Breast epithelium (tissue), 4 donors: ENCODE measurements around the gene BEAN1. TPM values are rescaled to one million over a fixed set of nuclear protein-coding genes. Genes with fewer than 3 reads are reported as not detected.

Experiments used
- DNase-seq, 2 donors: peaks; one replicate each; pipeline ENCODE4 v3.0.0-alpha.2; 2019; ENCODE audit warnings: low spot score in 2 of 2
- H3K27ac ChIP-seq, 2 donors: fragments of 200-600 bp; sonication (generic) in 1 of 2; one replicate each; pipeline ENCODE4 v1.5.1; 2016 to 2019; ENCODE audit warnings: mild to moderate bottlenecking in 1 of 2
- H3K27me3 ChIP-seq, 2 donors: fragments of 200-600 bp; sonication (generic) in 1 of 2; one replicate each; pipeline versions ENCODE4 v1.5.1 to v1.6.0; 2017 to 2019; ENCODE audit warnings: control low read depth in 1 of 2, mild to moderate bottlenecking in 1 of 2
- H3K36me3 ChIP-seq: fragments of 200-600 bp; one replicate; pipeline ENCODE4 v1.5.1; 2019
- H3K4me1 ChIP-seq, 2 donors: fragments of 200-600 bp; sonication (generic); one replicate each; pipeline ENCODE4 v1.5.1; 2016 to 2019; ENCODE audit warnings: control low read depth in 1 of 2
- H3K4me3 ChIP-seq, 3 donors: fragments of 200-600 bp; sonication (generic); 1 replicate in 2 of 3; 2 replicates in 1 of 3; pipeline ENCODE4 v1.5.1; 2016 to 2019; ENCODE audit warnings: mild to moderate bottlenecking in 3 of 3, moderate library complexity in 2 of 3
- H3K9me3 ChIP-seq, 2 donors: fragments of 200-600 bp; sonication (generic) in 1 of 2; one replicate each; pipeline ENCODE4 v1.5.1; 2016 to 2019; ENCODE audit warnings: control low read depth in 1 of 2
- POLR2A ChIP-seq: fragments of 450-650 bp; IDR thresholded peaks from one replicate; pipeline ENCODE4 v1.6.1; 2016; ENCODE audit warnings: antibody characterized with exemption, mild to moderate bottlenecking, moderate library complexity
- POLR2AphosphoS5 ChIP-seq, 3 donors: sonication (generic); formaldehyde crosslinking; IDR thresholded peaks; one replicate each; pipeline ENCODE4 v1.6.1; 2017; ENCODE audit warnings: antibody characterized with exemption in 3 of 3
- intact Hi-C: fragments of 100-400 bp; cut with DNase I; formaldehyde crosslinking; loops from one replicate; pipeline ENCODE4 v1.15.1; 2023; ENCODE audit warnings: low total_unique reads
- total RNA-seq, 3 donors: library from RNA; depleted of rRNA; stranded (reverse); fragments of >200 nt; gene quantifications; one replicate each; pipeline ENCODE4 v1.1.0, GENCODE V29; 2016
- TF ChIP-seq, protein P1 (sequence below), 3 donors: fragments of 450-650 bp; IDR thresholded peaks; one replicate each; pipeline ENCODE4 v1.5.1; 2016 to 2017; ENCODE audit warnings: antibody characterized with exemption in 3 of 3, mild to moderate bottlenecking in 3 of 3, moderate library complexity in 3 of 3

Gene BEAN1
- total RNA-seq, 3 donors from 2014 or later: 0.16 to 3.5 TPM; not detected in 1

DNA sequence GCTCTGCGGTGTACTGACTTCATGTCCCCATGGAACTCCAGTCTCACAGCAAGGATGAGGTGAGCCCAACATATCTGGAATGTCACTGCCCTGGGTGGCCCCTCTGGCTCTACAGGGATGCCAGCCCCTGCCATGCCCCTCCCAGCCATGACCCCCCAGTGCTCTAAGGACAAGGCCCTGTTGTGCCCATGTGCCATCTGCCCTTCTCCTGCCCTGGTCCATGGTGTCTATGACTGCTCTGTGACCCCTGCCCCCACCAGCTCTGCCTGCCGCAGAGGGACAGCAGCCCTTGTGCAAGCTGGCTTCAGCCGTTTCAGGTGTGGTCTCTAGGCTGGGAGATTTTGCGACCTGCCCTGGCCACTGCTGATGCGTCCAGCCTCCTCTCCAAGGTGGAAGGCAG lies 82.5 kb downstream of the BEAN1 start:
- no peaks in the 10 kb centered on the region for H3K36me3 ChIP-seq
- H3K9me3 ChIP-seq: no peaks in the 10 kb centered on the region
- H3K27me3 ChIP-seq: no peaks in the 10 kb centered on the region
- H3K4me3 ChIP-seq: no peak overlapping the region
- H3K27ac ChIP-seq: peak overlapping the region; percentile 36 to 73
- TF ChIP-seq POLR2A (no peak), POLR2AphosphoS5 (IDR thresholded peaks at IDR 0.05) (no peak)
- TF ChIP-seq, protein P1, sequence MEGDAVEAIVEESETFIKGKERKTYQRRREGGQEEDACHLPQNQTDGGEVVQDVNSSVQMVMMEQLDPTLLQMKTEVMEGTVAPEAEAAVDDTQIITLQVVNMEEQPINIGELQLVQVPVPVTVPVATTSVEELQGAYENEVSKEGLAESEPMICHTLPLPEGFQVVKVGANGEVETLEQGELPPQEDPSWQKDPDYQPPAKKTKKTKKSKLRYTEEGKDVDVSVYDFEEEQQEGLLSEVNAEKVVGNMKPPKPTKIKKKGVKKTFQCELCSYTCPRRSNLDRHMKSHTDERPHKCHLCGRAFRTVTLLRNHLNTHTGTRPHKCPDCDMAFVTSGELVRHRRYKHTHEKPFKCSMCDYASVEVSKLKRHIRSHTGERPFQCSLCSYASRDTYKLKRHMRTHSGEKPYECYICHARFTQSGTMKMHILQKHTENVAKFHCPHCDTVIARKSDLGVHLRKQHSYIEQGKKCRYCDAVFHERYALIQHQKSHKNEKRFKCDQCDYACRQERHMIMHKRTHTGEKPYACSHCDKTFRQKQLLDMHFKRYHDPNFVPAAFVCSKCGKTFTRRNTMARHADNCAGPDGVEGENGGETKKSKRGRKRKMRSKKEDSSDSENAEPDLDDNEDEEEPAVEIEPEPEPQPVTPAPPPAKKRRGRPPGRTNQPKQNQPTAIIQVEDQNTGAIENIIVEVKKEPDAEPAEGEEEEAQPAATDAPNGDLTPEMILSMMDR (IDR thresholded peaks at IDR 0.05): no peak
- peaks cover 15 to 30% of the 10 kb centered on the region in 2 donors for H3K4me1 ChIP-seq
- peak in 1 of 2 donors; percentile 47 for DNase-seq
- intact Hi-C loops: no loop called here

DNA sequence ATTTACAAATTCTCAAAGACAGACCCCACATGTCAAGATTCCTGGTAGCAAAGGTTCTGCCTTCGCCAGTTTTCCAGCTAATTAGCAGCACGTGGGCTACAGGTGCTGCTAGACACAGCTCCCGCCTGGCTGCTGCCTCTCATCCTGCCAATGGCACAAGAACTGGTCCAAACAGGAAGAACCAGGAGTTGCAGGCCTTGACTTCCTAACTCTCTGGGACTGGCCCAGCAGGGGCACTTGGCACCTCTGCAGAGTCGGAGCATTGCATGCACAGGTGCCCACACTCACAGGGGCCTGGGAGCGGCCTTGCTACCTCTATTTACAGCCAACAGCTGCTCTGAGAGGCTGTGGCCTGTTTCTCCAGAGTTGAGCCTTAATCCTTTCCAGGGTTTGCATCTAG lies 83.2 kb downstream of the BEAN1 start:
- Histone ChIP-seq H3K36me3 (no peaks in the 10 kb centered on the region), H3K9me3 (no peaks in the 10 kb centered on the region), H3K4me1 (peaks cover 15 to 30% of the 10 kb centered on the region in 2 donors), H3K4me3 (no peak overlapping the region), H3K27me3 (no peaks in the 10 kb centered on the region), H3K27ac (peak overlapping the region; percentile 86 to 88)
- peak in 1 of 2 donors; percentile 48 for DNase-seq
- intact Hi-C loops: no loop called here
- TF ChIP-seq POLR2A (no peak), POLR2AphosphoS5 (IDR thresholded peaks at IDR 0.05) (peak in 1 of 3 donors; percentile 13)
- TF ChIP-seq, protein P1 (IDR thresholded peaks at IDR 0.05): no peak

DNA sequence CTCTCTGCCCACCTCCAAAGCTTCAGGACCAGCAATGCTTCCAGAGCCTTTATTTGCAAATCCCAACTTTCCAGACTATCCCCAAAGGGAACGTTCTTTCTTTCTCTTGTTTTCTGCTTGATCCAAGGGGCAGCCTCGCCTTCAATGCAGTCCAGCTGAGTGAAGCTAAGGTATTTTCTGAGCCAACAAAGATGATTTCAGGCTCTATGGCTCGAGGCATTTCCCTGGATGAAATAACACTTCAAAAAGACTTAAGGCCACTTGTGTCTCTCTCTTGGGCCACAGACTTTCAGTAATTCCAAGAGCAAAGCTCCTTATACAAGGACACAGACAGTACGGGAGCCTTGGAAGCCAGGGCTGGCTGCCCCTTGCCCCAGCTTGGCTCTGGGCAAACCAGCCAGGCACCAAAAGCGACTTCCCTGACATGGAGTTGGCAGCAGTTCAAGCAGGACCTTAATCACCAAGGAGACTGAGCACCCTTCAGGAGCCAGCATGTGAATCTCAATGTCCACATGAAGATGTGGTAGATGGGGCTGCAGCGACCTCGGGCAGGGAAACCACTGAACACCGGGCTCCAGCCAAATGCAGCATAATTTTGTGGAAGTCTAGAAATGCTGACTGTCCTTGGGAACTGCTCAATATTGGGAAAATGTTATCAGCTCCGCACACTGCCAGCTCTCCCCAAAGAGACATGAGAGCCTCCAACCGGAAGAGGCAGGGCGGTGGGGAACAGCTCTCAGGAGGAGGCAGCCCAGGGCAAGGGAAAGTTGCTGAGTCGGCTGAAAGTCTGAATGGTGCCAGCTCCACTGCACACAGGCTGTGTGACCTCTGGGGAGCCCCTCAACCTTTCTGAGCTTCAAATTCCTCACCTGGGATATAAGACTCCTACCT lies 83.9 kb downstream of the BEAN1 start:
- DNase-seq: peak in 1 of 2 donors; percentile 51
- TF ChIP-seq POLR2A: no peak
- TF ChIP-seq POLR2AphosphoS5 (IDR thresholded peaks at IDR 0.05): no peak
- TF ChIP-seq, protein P1 (IDR thresholded peaks at IDR 0.05): no peak
- H3K27ac ChIP-seq: peak overlapping the region; percentile 86 to 88
- H3K36me3 ChIP-seq: no peaks in the 10 kb centered on the region
- H3K4me1 ChIP-seq: peaks cover 16 to 34% of the 10 kb centered on the region in 2 donors
- H3K4me3 ChIP-seq: no peak overlapping the region
- no peaks in the 10 kb centered on the region for H3K27me3 ChIP-seq
- intact Hi-C loops: no loop called here
- no peaks in the 10 kb centered on the region for H3K9me3 ChIP-seq

DNA sequence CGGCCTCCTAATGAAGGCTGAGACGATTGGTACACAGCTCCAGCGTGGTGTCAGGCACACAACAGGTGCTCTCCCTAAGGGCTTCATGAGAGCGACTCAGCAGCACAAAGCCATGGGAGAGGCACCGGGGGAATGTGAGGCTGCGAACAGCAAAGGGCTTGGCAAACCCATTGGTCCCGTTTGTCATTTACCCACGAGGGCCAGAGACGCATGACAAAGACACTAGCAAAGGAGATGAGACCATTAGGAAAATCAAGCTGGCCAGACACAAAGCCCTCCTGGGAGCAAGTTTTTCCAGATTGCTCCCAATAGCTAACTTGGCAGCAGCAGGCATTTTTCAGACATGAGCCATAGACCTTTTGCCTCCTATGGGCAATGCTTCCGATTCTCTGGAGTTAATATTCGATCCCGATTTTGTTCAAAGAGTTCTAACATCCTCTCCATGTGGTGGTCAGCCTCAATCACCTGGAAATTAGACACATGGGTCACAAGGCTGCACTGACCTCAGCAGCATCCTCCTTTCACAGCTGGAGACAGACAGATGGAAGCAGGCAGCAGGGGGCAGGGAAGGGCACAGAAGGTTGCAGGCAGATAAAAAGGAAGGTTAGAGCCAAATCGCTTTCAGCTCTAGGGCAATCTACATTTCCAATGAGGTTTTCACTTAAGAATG lies 84.6 kb downstream of the BEAN1 start:
- TF ChIP-seq, protein P1 (IDR thresholded peaks at IDR 0.05): no peak
- peak in 2 of 3 donors; percentile 4 to 64 for TF ChIP-seq POLR2AphosphoS5 (IDR thresholded peaks at IDR 0.05)
- no peak overlapping the region for H3K4me3 ChIP-seq
- intact Hi-C loops: no loop called here
- peak overlapping the region; percentile 86 to 88 for H3K27ac ChIP-seq
- H3K9me3 ChIP-seq: no peaks in the 10 kb centered on the region
- no peaks in the 10 kb centered on the region for H3K36me3 ChIP-seq
- DNase-seq: peak; percentile 36 to 77
- peaks cover 22 to 42% of the 10 kb centered on the region in 2 donors for H3K4me1 ChIP-seq
- H3K27me3 ChIP-seq: no peaks in the 10 kb centered on the region
